Fibroblast of lung (primary cell): ENCODE measurements around the gene SNX5. TPM values are rescaled to one million over a fixed set of nuclear protein-coding genes. Genes with fewer than 3 reads are reported as not detected.

Experiments
- DNase-seq, 2 donors: peaks; one replicate each; pipeline versions ENCODE4 v3.0.0 to v3.0.0-alpha.2; 2010; ENCODE audit warnings: low read depth in 2 of 2
- H2AFZ ChIP-seq: 2 replicates; pipeline ENCODE4 v1.5.1; 2012; ENCODE audit warnings: low read length, control low read depth, inconsistent platforms
- H3K27ac ChIP-seq: 2 replicates; pipeline ENCODE4 v1.5.1; 2011; ENCODE audit warnings: low read length, control low read depth; ENCODE audit not compliant: insufficient read depth
- H3K27me3 ChIP-seq: 2 replicates; pipeline ENCODE4 v1.5.1; 2011; ENCODE audit warnings: mild to moderate bottlenecking, low read length; ENCODE audit not compliant: control insufficient read depth, insufficient read depth
- H3K36me3 ChIP-seq: 2 replicates; pipeline ENCODE4 v1.5.1; 2011; ENCODE audit warnings: low read length; ENCODE audit not compliant: control insufficient read depth, insufficient read depth
- H3K4me1 ChIP-seq: 2 replicates; pipeline ENCODE4 v1.5.1; 2011; ENCODE audit warnings: low read length; ENCODE audit not compliant: control insufficient read depth, insufficient read depth; ENCODE audit errors: extremely low read depth
- H3K4me2 ChIP-seq: 2 replicates; pipeline ENCODE4 v1.5.1; 2011; ENCODE audit warnings: low read length, control low read depth; ENCODE audit not compliant: insufficient read depth; ENCODE audit errors: extremely low read depth
- H3K4me3 ChIP-seq, 4 experiments: fragments of 200-600 bp in 1 of 4; sonication (generic) in 1 of 4; replicated peaks in 1 of 4; 2 replicates each; pipeline ENCODE4 v1.5.1; 2011 to 2016; ENCODE audit warnings: low read length in 4 of 4, low read depth in 3 of 4, mild to moderate bottlenecking in 3 of 4, control low read depth in 2 of 4, inconsistent platforms in 1 of 4, mixed read lengths in 1 of 4; ENCODE audit not compliant: insufficient read depth in 1 of 4; ENCODE audit errors: control extremely low read depth in 1 of 4
- H3K79me2 ChIP-seq: 2 replicates; pipeline ENCODE4 v1.5.1; 2012; ENCODE audit warnings: mild to moderate bottlenecking, low read length, inconsistent platforms; ENCODE audit not compliant: control insufficient read depth, insufficient read depth
- H3K9ac ChIP-seq: 2 replicates; pipeline ENCODE4 v1.5.1; 2011; ENCODE audit warnings: mild to moderate bottlenecking, low read length, control low read depth; ENCODE audit not compliant: insufficient read depth
- H3K9me3 ChIP-seq: 2 replicates; pipeline ENCODE4 v1.5.1; 2012; ENCODE audit warnings: low read depth, low read length; ENCODE audit not compliant: control insufficient read depth, insufficient read depth
- H4K20me1 ChIP-seq: 2 replicates; pipeline ENCODE4 v1.5.1; 2011; ENCODE audit warnings: low read length; ENCODE audit not compliant: control insufficient read depth, insufficient read depth; ENCODE audit errors: extremely low read depth
- CTCF ChIP-seq, 2 donors: IDR thresholded peaks in 1 of 2; conservative IDR thresholded peaks in 1 of 2; 1 replicate in 1 of 2; 2 replicates in 1 of 2; pipeline ENCODE4 v1.5.1; 2011 to 2012; ENCODE audit warnings: low read length in 2 of 2, control low read depth in 1 of 2, inconsistent platforms in 1 of 2, low read depth in 1 of 2, mild to moderate bottlenecking in 1 of 2
- EZH2 ChIP-seq: IDR thresholded peaks from 2 replicates; pipeline ENCODE4 v1.5.1; 2012; ENCODE audit warnings: low read length, control low read depth, mild to moderate bottlenecking; ENCODE audit errors: missing control alignments
- polyA plus RNA-seq, 2 donors: library from polyadenylated mRNA; depleted of rRNA in 1 of 2; stranded (reverse) in 1 of 2; unstranded in 1 of 2; fragments of >200 nt; gene quantifications; 2 replicates each; pipeline ENCODE4 v1.2.1, GENCODE V29; 2011 to 2012; ENCODE audit warnings: missing spikeins in 1 of 2
- total RNA-seq: library from RNA; depleted of rRNA; stranded (reverse); fragments of >200 nt; gene quantifications from 2 replicates; pipeline ENCODE4 v1.2.1, GENCODE V29; 2014

Gene SNX5
- total and polyA plus RNA-seq, 2 donors (not counting 1 experiment from before 2014, with no cell fraction given), result 73.5 to 127 TPM

GRCh38 chr20:17893445-17893844, 75.1 kb downstream of the SNX5 start:
- peaks cover 7% of the 10 kb centered on the region for H3K4me1 ChIP-seq
- no peaks in the 10 kb centered on the region for H4K20me1 ChIP-seq
- H3K4me2 ChIP-seq, result no peak overlapping the region
- no peak overlapping the region for H3K9ac ChIP-seq
- no peaks in the 10 kb centered on the region for H3K27me3 ChIP-seq
- H3K9me3 ChIP-seq, result no peaks in the 10 kb centered on the region
- no peak for DNase-seq
- TF ChIP-seq CTCF (conservative IDR thresholded peaks at IDR 0.05 in 1 of 2, IDR thresholded peaks at IDR 0.05 in 1 of 2; ENCODE audit: low read depth in 1 of 2, low read length in 2 of 2) (no peak), EZH2 (no peak)
- no peak overlapping the region for H2AFZ ChIP-seq
- no peaks in the 10 kb centered on the region for H3K36me3 ChIP-seq
- no peak overlapping the region for H3K27ac ChIP-seq
- H3K4me3 ChIP-seq, result no peak overlapping the region
- no peaks in the 10 kb centered on the region for H3K79me2 ChIP-seq

DNA sequence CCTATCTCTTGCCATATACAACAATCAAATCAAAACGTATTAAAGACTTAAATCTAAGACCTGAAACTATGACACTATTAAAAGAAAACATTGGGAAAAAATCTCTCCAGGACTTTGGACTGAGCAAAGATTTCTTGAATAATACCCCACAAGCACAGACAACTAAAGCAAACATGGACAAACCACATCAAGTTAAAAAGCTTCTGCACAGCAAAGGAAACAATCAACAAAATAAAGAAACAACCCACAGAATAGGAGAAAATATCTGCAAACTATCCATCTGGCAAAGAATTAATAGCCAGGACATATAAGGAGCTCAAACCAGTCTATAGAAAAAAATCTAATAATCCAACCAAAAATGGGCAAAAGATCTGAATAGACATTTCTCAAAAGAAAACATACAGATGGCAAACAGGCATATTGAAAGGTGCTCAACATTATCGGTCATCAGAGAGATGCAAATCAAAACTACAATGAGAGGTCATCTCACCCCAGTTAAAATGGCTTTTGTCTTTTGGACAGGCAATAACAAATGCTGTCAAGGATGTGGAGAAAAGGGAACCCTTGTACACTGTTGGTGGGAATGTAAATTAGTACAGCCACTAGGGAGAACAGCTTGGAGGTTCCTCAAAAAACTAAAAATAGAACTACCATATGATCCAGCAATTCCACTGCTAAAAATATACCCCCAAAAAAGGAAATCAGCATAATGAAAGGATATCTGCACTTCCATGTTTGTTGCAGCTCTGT, 76.2 kb downstream of the SNX5 start:
- DNase-seq, result no peak

More for the DNA sequence above, 76.2 kb downstream of the SNX5 start:
- Histone ChIP-seq H3K9ac (no peak overlapping the region), H3K36me3 (no peaks in the 10 kb centered on the region), H3K9me3 (no peaks in the 10 kb centered on the region), H3K4me1 (peaks cover 7% of the 10 kb centered on the region), H4K20me1 (no peaks in the 10 kb centered on the region), H2AFZ (no peak overlapping the region), H3K27ac (no peak overlapping the region), H3K79me2 (no peaks in the 10 kb centered on the region), H3K4me3 (no peak overlapping the region), H3K4me2 (no peak overlapping the region), H3K27me3 (no peaks in the 10 kb centered on the region)
- TF ChIP-seq CTCF (conservative IDR thresholded peaks at IDR 0.05 in 1 of 2, IDR thresholded peaks at IDR 0.05 in 1 of 2; ENCODE audit: low read depth in 1 of 2, low read length in 2 of 2) (no peak), EZH2 (no peak)

Other genes with a start within 250 kb of the SNX5 start
- 5.4 and 11.9 TPM in 2 replicates for gene MGME1, start 224 bp upstream of the SNX5 start, total RNA-seq
- gene MGME1, start 224 bp upstream of the SNX5 start, polyA plus RNA-seq, result 11.5 and 11.7 TPM in 2 replicates
- gene OVOL2, start 89.1 kb upstream of the SNX5 start, total RNA-seq, result not detected in 2 replicates
- gene OVOL2, start 89.1 kb upstream of the SNX5 start, polyA plus RNA-seq, result not detected in 2 replicates
- gene KAT14, start 169.1 kb upstream of the SNX5 start, total RNA-seq, result 17.0 and 18.5 TPM in 2 replicates
- gene KAT14, start 169.1 kb upstream of the SNX5 start, polyA plus RNA-seq, result 9.8 and 10.4 TPM in 2 replicates
- 12.1 and 13.9 TPM in 2 replicates for gene PET117, start 169.1 kb upstream of the SNX5 start, total RNA-seq
- gene PET117, start 169.1 kb upstream of the SNX5 start, polyA plus RNA-seq, result 13.2 and 15.9 TPM in 2 replicates